Muscle of arm (tissue), 12 donors: ENCODE measurements around the gene OR51B2. TPM values are rescaled to one million over a fixed set of nuclear protein-coding genes. Genes with fewer than 3 reads are reported as not detected.
A peak's percentile ranks its signal among the peaks of the same experiment; 100 is the strongest.

Experiments
- DNase-seq: peaks from one replicate; pipeline ENCODE4 v3.0.0-alpha.2; 2013
- polyA plus RNA-seq, 12 donors: library from polyadenylated mRNA; unstranded; fragments of 120-200 nt; gene quantifications; one replicate each; pipeline ENCODE4 v1.2.1, GENCODE V29; 2013; ENCODE audit not compliant: insufficient read length in 12 of 12

Gene OR51B2
- polyA plus RNA-seq, 12 donors = not detected

DNA sequence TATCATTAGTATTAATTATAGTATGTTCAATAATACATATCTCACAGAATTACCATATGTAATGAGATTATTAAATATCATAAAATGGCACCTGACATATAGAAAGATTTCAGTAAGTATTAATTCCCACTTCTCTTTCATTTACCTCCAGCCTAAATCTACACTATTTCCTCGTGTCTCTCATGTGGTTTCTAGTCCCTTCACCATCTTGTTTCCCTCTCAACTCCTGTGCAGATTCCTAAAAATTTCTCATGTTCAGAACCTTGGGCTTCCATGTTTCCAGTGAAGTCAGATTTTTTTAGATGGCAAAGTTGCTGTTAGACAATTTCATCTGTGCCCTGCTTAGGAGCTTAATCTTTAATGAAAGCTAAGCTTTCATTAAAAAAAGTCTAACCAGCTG, 40.2 kb downstream of the OR51B2 start:
- no peak for DNase-seq

- no peak for DNase-seq
Measured at GRCh38 chr11:5283086-5283485, 41.0 kb downstream of the OR51B2 start.

GRCh38 chr11:5282628-5283027, 41.5 kb downstream of the OR51B2 start:
- DNase-seq = no peak

DNA sequence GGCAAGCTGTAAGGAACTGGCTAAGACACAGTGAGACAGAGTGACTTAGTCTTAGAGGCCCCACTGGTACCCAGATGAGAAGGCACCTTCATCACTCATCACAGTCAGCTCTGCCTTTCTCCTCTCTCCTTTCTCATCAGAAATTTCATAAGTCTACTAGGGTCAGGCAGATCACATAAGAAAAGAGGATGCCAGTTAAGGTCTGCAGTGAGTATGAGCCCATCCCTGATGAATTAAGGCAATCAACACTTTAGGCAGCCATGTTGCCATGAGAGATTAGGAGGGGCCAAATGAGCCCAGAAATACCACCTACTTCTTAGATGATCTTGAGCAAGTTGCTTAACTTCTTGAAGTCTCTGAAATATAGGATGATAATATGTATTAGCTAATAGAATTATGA, 42.5 kb downstream of the OR51B2 start:
- no peak for DNase-seq

- DNase-seq = peak; percentile 4
Measured at GRCh38 chr11:5280582-5281102, 43.5 kb downstream of the OR51B2 start.

DNA sequence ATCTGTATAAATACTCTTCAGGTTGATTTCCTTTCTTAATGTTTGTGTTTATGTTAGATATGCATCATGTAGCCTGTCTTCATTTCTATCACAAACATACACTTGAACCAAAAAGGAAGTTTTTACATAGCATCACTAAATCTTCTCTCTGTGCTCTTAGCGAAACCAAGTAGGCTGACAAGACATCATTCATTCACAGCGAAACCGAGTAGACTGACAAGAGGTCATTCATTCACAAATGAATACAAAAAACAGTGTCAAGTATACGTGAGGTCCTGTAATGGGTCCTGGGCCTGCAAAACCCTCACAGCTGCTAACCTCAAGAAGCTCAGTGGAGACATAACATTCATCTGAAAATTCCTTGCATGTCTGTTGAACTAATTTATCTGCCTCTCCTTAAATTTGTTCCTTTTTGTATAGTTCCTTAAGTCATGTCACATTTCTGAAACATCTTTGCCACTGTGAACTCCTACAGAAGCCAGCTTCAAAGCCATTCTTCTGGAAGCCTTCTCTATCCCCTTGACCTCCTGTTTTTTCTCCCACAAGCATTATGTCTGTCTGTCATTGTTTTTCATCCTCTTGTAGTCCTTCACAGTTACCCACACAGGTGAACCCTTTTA, 44.5 kb downstream of the OR51B2 start:
- DNase-seq = no peak

DNA sequence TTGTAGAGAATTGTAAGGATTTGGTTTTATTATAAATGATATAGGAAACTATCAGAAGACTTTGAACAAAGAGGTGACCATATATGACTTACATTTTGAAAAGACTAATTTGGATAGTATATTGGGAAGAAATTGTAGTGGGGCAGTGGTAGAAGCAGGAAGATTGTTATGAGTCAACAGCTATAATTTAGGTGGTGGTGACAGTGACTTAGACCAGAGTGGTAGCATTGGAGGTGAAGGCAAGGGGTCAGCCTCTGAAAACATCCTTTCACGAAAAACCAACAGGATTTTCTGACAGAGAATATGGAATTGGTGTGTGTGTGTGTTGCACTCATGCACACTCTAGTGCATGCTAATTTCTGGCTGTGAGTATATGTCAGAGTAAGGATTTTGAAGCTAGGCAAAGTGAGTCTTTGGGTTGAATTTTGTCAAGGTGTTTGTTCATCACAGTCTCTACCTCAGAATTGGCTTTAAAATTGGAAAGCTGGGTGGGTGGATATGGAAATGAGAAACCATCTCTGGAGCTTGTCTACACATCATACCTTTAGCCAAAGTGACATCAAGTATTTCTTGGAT, 46.2 kb downstream of the OR51B2 start:
- DNase-seq = no peak

GRCh38 chr11:5276697-5277096, 47.4 kb downstream of the OR51B2 start:
- DNase-seq = no peak

GRCh38 chr11:5275369-5276110, 48.6 kb downstream of the OR51B2 start:
- DNase-seq = no peak

DNA sequence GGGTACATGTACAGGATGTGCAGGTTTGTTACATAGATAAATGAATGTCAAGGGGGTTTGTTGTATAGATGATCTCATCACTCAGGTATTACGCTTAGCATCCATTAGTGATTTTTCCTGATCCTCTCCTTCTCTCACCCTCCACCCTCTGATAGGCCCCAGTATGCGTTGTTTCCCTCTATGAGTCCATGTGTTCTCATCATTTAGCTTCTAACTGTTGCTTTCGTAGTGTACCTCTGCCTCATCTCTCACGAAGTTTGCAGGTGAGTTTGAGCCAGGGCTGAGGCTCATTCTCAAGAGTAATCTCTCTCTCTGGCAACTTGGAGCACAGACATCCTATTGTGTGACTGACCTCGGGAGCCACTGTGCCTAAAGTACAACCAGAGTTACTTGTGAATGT, 49.7 kb downstream of the OR51B2 start:
- no peak for DNase-seq

Other genes starting within 250 kb of the OR51B2 start
- gene OR52A5, start 185.9 kb downstream of the OR51B2 start, polyA plus RNA-seq = not detected
- gene OR52A1, start 169.5 kb downstream of the OR51B2 start, polyA plus RNA-seq = under 1 TPM in 6 of 12 donors, not detected in 6; 0.01 to 0.03 (median 0.02) TPM
- gene OR51V1, start 123.6 kb downstream of the OR51B2 start, polyA plus RNA-seq = not detected
- 1,000 to 10,000 TPM in 2 of 12 donors, 100 to 1,000 TPM in 9, not detected in 1; 100 to 1,375 (median 373) TPM for gene HBB, start 97.2 kb downstream of the OR51B2 start, polyA plus RNA-seq
- gene HBD, start 89.8 kb downstream of the OR51B2 start, polyA plus RNA-seq = under 1 TPM in 7 of 12 donors, not detected in 5; 0.25 to 0.80 (median 0.38) TPM
- gene HBG1, start 74.4 kb downstream of the OR51B2 start, polyA plus RNA-seq = 1,000 to 10,000 TPM in 2 of 12 donors, 100 to 1,000 TPM in 3, 10 to 100 TPM in 2, 1 to 10 TPM in 4, not detected in 1; 4.2 to 8,722 (median 70.4) TPM
- gene HBG2, start 69.5 kb downstream of the OR51B2 start, polyA plus RNA-seq = over 10,000 TPM in 2 of 12 donors, 1,000 to 10,000 TPM in 9, 100 to 1,000 TPM in 1; 964 to 18,217 (median 4,493) TPM
- gene HBE1, start 54.4 kb downstream of the OR51B2 start, polyA plus RNA-seq = 10 to 100 TPM in 7 of 12 donors, 1 to 10 TPM in 4, not detected in 1; 1.4 to 85.4 (median 19.9) TPM
- under 1 TPM in 1 of 12 donors, not detected in 11; 0.33 TPM for gene OR51B4, start 22.4 kb downstream of the OR51B2 start, polyA plus RNA-seq
- gene OR51B5, start 19.2 kb upstream of the OR51B2 start, polyA plus RNA-seq = under 1 TPM in 6 of 12 donors, not detected in 6; 0.14 to 0.37 (median 0.19) TPM
- not detected for gene OR51B6, start 27.2 kb upstream of the OR51B2 start, polyA plus RNA-seq
- gene OR51M1, start 59.5 kb upstream of the OR51B2 start, polyA plus RNA-seq = not detected
- gene OR51Q1, start 97.8 kb upstream of the OR51B2 start, polyA plus RNA-seq = not detected
- not detected for gene OR51I1, start 117.2 kb upstream of the OR51B2 start, polyA plus RNA-seq
- not detected for gene OR51I2, start 125.0 kb upstream of the OR51B2 start, polyA plus RNA-seq
- not detected for gene OR52D1, start 164.4 kb upstream of the OR51B2 start, polyA plus RNA-seq
- not detected for gene UBQLN3, start 185.7 kb upstream of the OR51B2 start, polyA plus RNA-seq
- gene UBQLNL, start 192.4 kb upstream of the OR51B2 start, polyA plus RNA-seq = under 1 TPM in 10 of 12 donors, not detected in 2; 0.11 to 0.77 (median 0.17) TPM
- gene OR52H1, start 224.2 kb upstream of the OR51B2 start, polyA plus RNA-seq = under 1 TPM in 1 of 12 donors, not detected in 11; 0.29 TPM